Endodermal cell (in vitro differentiated cells): ENCODE data around the gene SLC1A7. TPM values are rescaled to one million over a fixed set of nuclear protein-coding genes. Genes with fewer than 3 reads are reported as not detected.

ENCODE experiments used
- DNase-seq: peaks from one replicate; pipeline ENCODE4 v3.0.0-alpha.2; 2017
- H3K27ac ChIP-seq: 2 replicates; pipeline ENCODE4 v1.5.1; 2013; ENCODE audit warnings: mild to moderate bottlenecking, low read depth, low read length, moderate library complexity
- H3K27me3 ChIP-seq: 2 replicates; pipeline ENCODE4 v1.6.1; 2013; ENCODE audit warnings: mild to moderate bottlenecking, low read length, moderate library complexity; ENCODE audit not compliant: insufficient read depth, control insufficient read depth, poor library complexity, severe bottlenecking
- H3K36me3 ChIP-seq: 2 replicates; pipeline ENCODE4 v1.7.0; 2013; ENCODE audit warnings: mild to moderate bottlenecking, low read length, moderate library complexity; ENCODE audit not compliant: control insufficient read depth, insufficient read depth
- H3K4me1 ChIP-seq: one replicate; pipeline ENCODE4 v1.7.0; 2013; ENCODE audit warnings: low read length; ENCODE audit not compliant: control insufficient read depth, insufficient read depth
- H3K4me3 ChIP-seq: 2 replicates; pipeline ENCODE4 v1.5.1; 2013; ENCODE audit warnings: mild to moderate bottlenecking, low read length, moderate library complexity
- H3K9ac ChIP-seq: 2 replicates; pipeline ENCODE4 v1.6.1; 2013; ENCODE audit warnings: mild to moderate bottlenecking, low read length, moderate library complexity; ENCODE audit not compliant: poor library complexity, severe bottlenecking; ENCODE audit errors: extremely low read depth
- H3K9me3 ChIP-seq: 2 replicates; pipeline ENCODE4 v1.6.1; 2013; ENCODE audit warnings: mild to moderate bottlenecking, low read length, moderate library complexity; ENCODE audit not compliant: control insufficient read depth
- H3K27ac Mint-ChIP-seq: 2 replicates; pipeline ENCODE4 v1.8.0; 2020; ENCODE audit warnings: mixed read lengths
- H3K27me3 Mint-ChIP-seq: 2 replicates; pipeline ENCODE4 v1.8.0; 2021; ENCODE audit warnings: mild to moderate bottlenecking, mixed read lengths; ENCODE audit not compliant: insufficient read depth
- H3K36me3 Mint-ChIP-seq: 2 replicates; pipeline ENCODE4 v1.8.0; 2020; ENCODE audit warnings: low read depth, mixed read lengths
- H3K4me1 Mint-ChIP-seq: 2 replicates; pipeline ENCODE4 v1.8.0; 2020; ENCODE audit warnings: mixed read lengths
- H3K4me3 Mint-ChIP-seq: 2 replicates; pipeline ENCODE4 v1.8.0; 2020; ENCODE audit warnings: mild to moderate bottlenecking, moderate library complexity, mixed read lengths
- H3K9me3 Mint-ChIP-seq: 2 replicates; pipeline ENCODE4 v1.8.0; 2020; ENCODE audit warnings: mild to moderate bottlenecking, mixed read lengths
- WGBS, 2 experiments: methylation state at CpG; one replicate each; pipeline versions ENCODE4 v1.1.5 to v1.1.7; 2013; ENCODE audit warnings: missing lambda C conversion rate in 2 of 2, mixed read lengths in 1 of 2; ENCODE audit not compliant: insufficient coverage in 1 of 2, insufficient read length in 1 of 2; 5-methylcytosine and 5-hydroxymethylcytosine counted together
- total RNA-seq, 2 donors: library from RNA; stranded (reverse); fragmentation: NEBNext Ultra II Directional in 1 of 2; extraction: Animal tissue kit (Norgen Biotek cat#: 25700) in 1 of 2; gene quantifications; 2 replicates in 1 of 2; 3 replicates in 1 of 2; pipeline ENCODE4 v1.2.1, GENCODE V29; 2021
- TF ChIP-seq, protein P1 (sequence below): fragments of 200-600 bp; sonication (generic); conservative IDR thresholded peaks from 2 replicates; pipeline ENCODE4 v1.5.0; 2021; ENCODE audit warnings: antibody characterized with exemption, mild to moderate bottlenecking

SLC1A7 gene
- total RNA-seq, 2 donors from 2014 or later = 1.7 to 2.3 TPM

- H3K9ac ChIP-seq = no peak overlapping the region
- no peak overlapping the region for H3K27ac Mint-ChIP-seq
- H3K9me3 Mint-ChIP-seq = no peaks in the 10 kb centered on the region
- no peak overlapping the region for H3K27ac ChIP-seq
- TF ChIP-seq, protein P1, sequence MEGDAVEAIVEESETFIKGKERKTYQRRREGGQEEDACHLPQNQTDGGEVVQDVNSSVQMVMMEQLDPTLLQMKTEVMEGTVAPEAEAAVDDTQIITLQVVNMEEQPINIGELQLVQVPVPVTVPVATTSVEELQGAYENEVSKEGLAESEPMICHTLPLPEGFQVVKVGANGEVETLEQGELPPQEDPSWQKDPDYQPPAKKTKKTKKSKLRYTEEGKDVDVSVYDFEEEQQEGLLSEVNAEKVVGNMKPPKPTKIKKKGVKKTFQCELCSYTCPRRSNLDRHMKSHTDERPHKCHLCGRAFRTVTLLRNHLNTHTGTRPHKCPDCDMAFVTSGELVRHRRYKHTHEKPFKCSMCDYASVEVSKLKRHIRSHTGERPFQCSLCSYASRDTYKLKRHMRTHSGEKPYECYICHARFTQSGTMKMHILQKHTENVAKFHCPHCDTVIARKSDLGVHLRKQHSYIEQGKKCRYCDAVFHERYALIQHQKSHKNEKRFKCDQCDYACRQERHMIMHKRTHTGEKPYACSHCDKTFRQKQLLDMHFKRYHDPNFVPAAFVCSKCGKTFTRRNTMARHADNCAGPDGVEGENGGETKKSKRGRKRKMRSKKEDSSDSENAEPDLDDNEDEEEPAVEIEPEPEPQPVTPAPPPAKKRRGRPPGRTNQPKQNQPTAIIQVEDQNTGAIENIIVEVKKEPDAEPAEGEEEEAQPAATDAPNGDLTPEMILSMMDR = peak; percentile 18
- H3K4me1 Mint-ChIP-seq = peaks cover 5% of the 10 kb centered on the region
- H3K4me3 Mint-ChIP-seq = no peak overlapping the region
- H3K4me1 ChIP-seq = peaks cover 7% of the 10 kb centered on the region
- peak; percentile 59 for DNase-seq
- no peaks in the 10 kb centered on the region for H3K9me3 ChIP-seq
- no peak overlapping the region for H3K4me3 ChIP-seq
- 90 to 91% methylated on average over 6 to 7 of the region's 7 CpGs for WGBS, 2 experiments
- peaks cover 59% of the 10 kb centered on the region for H3K27me3 Mint-ChIP-seq
- peaks cover 73% of the 10 kb centered on the region for H3K27me3 ChIP-seq
- no peaks in the 10 kb centered on the region for H3K36me3 ChIP-seq
- no peaks in the 10 kb centered on the region for H3K36me3 Mint-ChIP-seq
Measured at GRCh38 chr1:53065391-53065790, 77.0 kb downstream of the SLC1A7 start.

- Mint-ChIP-seq H3K36me3 (no peaks in the 10 kb centered on the region), H3K27me3 (peaks cover 74% of the 10 kb centered on the region), H3K9me3 (no peaks in the 10 kb centered on the region), H3K27ac (no peak overlapping the region), H3K4me3 (peak overlapping the region; percentile 59), H3K4me1 (peaks cover 5% of the 10 kb centered on the region)
- 88 to 90% methylated on average over 7 to 9 of the region's 9 CpGs for WGBS, 2 experiments
- Histone ChIP-seq H3K27me3 (peaks cover 88% of the 10 kb centered on the region), H3K4me1 (peaks cover 7% of the 10 kb centered on the region), H3K9me3 (no peaks in the 10 kb centered on the region), H3K4me3 (no peak overlapping the region), H3K27ac (no peak overlapping the region), H3K36me3 (no peaks in the 10 kb centered on the region), H3K9ac (no peak overlapping the region)
- TF ChIP-seq, protein P1 = no peak
- peak; percentile 37 for DNase-seq
Measured at GRCh38 chr1:53063744-53064515, 78.5 kb downstream of the SLC1A7 start.

- H3K9me3 Mint-ChIP-seq = no peaks in the 10 kb centered on the region
- Histone ChIP-seq H3K27ac (no peak overlapping the region), H3K36me3 (no peaks in the 10 kb centered on the region), H3K27me3 (peaks cover 97% of the 10 kb centered on the region), H3K9me3 (no peaks in the 10 kb centered on the region), H3K4me1 (peaks cover 5% of the 10 kb centered on the region), H3K9ac (no peak overlapping the region), H3K4me3 (peak overlapping the region; percentile 69)
- DNase-seq = peak; percentile 81
- no peaks in the 10 kb centered on the region for H3K36me3 Mint-ChIP-seq
- H3K4me1 Mint-ChIP-seq = peaks cover 4% of the 10 kb centered on the region
- TF ChIP-seq, protein P1 = peak; percentile 29
- peak overlapping the region; percentile 59 for H3K4me3 Mint-ChIP-seq
- H3K27me3 Mint-ChIP-seq = peaks cover 82% of the 10 kb centered on the region
- H3K27ac Mint-ChIP-seq = no peak overlapping the region
- 13 to 17% methylated on average over 31 to 61 of the region's 61 CpGs for WGBS, 2 experiments
Measured at GRCh38 chr1:53062708-53063591, 79.5 kb downstream of the SLC1A7 start.
